HG03460 (cell line): ENCODE results near the gene TRAIP.
"Not testable (repeated sequence)": the region's sequence is repeated elsewhere in the genome, so short reads cannot be mapped to it uniquely, and the experiment has no call there.

Source experiments
- ATAC-seq: cut with Tn5 transposase; IDR thresholded peaks from one replicate; pipeline ENCODE4 v1.9.1; 2021; ENCODE audit not compliant: unreplicated experiment

TRAIP gene, protein sequence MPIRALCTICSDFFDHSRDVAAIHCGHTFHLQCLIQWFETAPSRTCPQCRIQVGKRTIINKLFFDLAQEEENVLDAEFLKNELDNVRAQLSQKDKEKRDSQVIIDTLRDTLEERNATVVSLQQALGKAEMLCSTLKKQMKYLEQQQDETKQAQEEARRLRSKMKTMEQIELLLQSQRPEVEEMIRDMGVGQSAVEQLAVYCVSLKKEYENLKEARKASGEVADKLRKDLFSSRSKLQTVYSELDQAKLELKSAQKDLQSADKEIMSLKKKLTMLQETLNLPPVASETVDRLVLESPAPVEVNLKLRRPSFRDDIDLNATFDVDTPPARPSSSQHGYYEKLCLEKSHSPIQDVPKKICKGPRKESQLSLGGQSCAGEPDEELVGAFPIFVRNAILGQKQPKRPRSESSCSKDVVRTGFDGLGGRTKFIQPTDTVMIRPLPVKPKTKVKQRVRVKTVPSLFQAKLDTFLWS

DNA sequence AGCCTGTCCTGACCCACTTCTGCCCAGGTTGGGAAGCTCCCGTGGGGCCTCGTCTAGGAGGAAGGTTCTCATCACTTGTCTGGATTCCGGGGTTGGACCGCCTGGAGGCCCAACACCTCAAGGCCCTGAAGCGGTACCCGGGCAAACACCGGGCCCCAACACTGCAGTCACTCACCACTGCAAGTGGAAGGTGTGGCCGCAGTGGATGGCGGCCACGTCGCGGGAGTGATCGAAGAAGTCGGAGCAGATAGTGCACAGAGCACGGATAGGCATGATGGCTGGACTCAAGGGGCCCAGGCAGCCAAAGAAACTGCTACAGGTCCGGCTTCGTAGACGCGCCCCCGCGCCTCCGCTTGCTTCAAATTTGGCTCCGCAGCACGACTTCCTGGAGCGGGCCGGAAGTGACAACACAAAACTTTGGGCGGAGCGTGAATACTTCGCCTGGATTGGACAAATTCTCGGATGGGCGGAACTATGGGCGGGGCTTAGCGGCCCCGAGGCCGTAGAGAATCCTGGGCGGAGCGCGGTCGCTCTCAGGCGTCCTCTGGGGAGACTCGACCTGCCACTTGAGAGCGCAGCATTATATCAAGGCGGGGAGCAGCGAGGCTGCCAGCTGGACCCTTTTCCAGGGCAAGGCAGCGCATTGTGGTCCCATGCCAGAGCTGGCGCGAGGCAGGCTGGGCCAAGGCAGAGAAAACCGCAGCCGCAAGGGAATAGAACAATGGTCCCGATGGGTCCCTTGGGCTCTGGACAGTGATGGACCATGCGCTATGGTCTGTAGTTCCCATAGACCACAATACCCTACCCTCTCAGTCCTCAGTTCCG lies at the start of gene TRAIP:
TRAIP (minus strand) TSS at position 384 of the 825 bp plus-strand sequence; CDS start at position 273, 111 bp downstream.
- ATAC-seq = peak; percentile 96

DNA sequence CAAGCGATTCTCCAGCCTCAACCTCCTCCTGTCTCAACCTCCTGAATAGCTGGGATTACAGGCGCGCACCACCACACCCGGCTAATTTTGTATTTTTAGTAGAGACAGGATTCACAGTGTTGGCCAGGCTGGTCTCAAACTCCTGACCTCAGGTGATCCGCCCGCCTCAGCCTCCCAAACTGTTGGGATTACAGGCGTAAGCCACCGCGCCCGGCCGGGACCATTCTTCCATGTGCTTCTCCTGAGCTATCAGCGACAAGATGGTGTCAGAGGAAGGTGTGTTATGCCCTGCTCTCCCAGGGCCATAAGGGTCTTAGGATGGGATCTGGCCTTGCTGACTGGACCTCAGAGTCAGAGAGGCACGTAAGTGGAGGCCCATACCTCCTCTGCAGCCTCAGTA lies 48.1 kb upstream of the TRAIP start:
- not testable (repeated sequence) for ATAC-seq

DNA sequence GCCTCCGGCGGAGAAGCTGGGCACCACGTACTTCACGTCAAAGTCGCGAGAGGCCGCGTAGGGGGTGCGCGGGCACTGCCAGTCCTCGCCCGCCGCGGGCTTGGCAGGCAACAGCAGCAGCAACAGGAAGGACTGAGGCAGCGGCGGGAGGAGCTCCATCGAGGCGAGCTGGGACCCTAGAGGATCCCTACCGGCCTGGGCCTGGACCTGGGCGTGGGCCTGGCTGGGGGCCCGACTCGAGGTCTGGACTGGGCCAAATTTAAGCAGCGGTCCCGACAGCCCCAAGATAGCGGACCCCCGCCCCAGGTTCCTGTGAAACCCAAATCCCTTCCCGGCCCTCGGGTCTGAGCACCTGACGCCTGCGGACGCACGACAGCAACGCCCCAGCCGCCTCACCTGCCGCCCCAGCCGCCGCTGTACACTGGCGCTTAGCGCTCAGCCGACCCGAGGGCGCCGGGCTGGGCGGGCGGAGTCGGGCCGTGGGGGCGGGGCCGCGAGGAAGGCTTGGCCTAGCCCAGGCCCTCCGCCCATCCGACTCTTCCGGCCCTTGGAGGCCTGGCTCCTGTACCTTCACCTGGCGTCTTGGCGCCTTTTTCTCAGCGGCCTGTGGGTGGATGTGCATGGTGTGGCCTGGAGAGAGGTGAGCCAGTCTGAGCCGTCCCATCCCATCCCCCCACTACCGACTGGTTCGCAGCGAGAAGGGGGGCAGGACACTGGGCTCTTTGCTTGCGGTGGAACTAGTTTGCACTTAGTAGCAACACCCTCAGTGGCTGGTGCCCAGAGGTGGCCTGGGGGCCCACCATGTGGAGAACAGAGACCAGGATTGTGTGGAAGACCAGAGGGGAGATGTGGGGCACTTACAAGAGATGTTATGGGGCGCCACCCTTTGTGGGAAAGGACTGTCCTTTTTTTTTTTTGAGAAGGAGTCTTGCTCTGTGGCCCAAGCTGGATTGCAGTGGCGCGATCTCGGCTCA lies 47.4 kb upstream of the TRAIP start, which contains the start of gene MST1R:
MST1R (minus strand) TSS at position 423 of the 974 bp plus-strand sequence; CDS start at position 159, 264 bp downstream.
- peak; percentile 75 for ATAC-seq

DNA sequence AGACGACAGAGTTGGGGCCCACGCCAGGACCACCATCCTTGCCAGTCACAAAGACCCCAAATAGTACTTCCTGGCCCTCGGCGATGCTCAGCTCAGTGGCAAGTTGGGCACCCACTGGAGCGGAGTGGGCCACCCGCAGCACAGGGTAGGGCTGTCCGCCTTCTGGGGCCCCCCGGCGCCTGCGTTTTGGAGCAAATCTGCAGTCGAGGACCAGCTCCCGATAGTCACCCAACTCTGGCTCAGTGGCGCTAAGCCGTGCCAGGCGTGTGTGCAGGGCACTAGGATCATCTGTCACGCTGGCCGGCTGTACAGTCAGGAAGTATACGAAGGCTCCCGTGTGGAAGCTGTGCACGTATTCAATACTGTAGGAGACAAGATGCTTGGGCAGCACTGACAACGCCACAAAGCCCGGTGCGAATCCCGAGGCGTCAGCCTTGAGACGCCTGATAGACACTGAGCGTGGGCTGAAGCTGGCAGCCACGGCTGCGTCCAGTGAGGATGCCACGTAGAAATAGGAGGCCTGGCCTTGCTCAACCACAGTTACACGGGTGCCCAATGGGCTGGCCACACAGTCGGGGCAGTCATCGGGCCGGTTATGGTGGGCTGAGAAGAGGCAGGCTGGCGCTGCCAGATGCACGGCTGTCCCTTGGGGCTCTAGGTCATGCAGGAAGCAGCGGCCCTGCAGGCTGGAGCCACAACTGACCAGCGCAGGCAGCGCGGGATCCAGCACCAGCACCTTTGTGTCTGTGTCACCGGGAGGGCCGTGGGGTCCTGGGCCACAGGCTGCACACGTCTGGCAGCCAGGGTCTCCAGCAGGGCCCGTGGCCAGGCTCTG lies 46.4 kb upstream of the TRAIP start:
- no peak for ATAC-seq

DNA sequence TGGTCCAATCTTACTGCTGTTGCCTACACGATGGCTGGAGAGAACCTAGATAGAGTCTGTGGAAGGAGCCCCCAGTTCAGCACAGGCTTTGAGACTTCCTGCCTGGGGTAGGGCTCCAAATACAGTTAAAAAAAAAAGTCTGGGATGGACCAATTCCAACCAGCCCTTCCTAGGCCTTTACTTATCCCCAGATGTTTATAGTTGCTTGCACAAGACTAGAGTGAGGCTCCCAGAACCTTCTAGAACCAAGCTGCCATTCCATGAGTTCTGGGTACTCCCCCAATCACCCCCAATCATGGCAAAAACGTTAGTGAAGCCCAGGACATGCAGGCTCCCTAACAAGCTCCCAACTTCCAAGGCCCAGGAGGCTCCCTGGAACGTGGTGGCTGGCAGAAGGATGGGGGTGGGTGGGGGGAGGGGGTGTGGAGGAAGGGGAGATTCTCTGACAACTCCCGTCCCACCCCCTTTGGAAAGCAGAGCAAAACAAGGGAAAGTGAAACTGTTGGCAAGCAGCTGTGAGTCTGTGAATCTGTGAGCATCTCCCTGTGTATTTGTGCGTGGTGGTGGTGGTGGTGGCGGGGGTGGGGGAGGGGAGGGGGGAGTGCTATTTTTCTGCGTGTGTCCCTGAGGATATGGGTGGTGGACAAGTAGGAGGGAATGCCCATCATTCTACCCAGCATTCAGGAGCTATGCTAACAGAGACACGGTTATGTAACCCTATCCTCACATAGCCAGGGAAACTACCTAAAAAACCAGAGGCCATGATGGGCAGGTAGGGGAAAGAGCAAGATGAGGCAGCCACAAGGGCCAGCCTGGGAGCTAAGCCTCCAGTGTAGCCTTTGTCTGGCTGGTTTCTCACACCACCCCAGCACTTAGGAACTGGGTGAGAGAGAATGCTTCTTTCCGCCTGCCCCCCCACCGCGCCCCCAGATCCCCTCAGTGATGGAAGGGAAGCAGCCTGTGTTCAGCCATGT lies 45.3 kb upstream of the TRAIP start:
- ATAC-seq = no peak

DNA sequence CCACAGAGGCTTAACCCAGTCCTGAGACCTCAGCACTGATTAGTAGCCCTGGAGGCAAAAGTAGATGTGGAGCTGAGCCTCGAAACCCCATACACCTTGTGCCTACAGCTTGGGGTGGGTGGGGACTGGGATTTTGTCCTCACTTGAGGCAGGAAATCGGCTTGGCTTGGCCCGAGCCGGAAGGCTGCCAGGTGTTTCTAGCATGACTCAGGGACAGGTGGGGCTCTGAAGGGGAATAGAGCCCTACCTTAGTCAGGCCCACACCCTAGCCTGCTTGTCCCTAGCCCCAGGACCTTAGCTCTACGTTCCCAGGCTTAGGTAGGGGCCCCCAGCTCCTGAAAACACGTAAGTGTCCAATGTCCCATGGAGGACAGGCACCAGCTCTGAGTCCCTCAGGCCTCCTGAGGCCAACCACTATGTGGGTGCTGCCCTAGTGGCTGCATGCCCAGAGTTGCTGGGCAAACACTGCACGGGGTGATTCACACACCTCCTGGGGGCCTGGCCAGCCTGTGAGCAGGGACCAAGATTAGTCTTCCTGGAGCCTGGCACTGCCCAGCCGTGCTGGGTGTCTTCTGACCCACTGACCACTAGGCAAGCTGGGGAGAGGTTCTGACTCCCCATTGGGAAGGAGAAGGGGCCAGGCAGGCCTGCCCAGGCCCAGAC lies 44.3 kb upstream of the TRAIP start:
- no peak for ATAC-seq

DNA sequence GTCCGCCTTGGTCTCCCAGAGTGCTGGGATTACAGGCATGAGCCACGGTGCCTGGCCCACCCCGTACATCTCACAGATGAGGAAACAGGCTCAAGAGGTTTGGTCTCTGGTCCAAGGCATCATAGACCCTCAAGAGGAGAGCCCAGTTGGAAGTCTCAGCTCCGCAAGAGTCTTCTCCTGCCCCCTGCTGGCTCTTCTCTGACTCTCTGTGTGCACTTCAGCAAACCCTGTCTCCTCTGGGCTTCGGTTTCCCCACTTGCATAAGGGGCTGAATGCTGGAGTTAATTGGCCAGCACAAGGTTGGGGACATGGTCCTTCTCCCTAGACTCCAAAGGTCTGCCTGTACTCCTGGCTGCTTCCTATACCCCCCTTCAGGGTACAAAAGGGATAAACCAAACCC lies 43.5 kb upstream of the TRAIP start:
- no peak for ATAC-seq

DNA sequence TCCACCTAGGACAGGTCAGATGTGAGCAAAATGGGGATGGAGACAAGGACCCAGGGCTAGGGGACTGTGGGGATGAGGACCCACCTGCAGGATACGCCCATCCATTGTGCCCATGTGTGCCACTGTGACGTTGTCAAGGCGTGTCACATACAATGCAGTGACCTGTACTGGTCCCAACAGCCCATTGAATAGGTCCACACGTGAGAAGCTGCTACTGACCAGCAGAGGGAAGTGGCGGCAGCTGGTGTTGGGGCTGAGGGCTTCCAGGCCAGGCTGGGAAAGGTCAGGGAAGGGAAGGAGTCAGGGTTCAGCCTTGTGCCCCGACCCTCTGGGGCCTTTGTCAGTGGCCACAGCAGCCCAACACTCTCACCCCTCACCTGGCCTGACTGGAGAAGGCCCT lies 42.6 kb upstream of the TRAIP start:
- ATAC-seq = no peak

DNA sequence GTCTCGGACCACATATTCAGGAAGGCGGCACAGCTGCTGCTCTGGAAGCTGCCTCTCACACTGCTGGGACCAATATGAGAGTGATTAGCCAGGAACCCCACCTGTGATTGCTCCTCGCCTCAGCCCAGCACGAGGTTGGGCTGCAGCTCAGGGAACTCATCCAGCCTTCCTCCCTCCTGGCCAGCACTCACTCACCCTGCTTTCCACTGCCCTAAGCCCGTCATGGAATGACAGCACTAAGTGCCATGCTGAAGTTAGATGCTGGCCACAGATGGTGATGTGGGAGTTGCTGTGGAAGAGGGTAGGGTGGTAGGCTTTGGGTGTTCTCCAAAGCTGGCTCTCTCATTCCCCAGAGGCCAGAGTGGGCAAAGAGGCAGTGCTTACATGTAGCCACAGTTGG lies 40.0 kb upstream of the TRAIP start:
- ATAC-seq = no peak

DNA sequence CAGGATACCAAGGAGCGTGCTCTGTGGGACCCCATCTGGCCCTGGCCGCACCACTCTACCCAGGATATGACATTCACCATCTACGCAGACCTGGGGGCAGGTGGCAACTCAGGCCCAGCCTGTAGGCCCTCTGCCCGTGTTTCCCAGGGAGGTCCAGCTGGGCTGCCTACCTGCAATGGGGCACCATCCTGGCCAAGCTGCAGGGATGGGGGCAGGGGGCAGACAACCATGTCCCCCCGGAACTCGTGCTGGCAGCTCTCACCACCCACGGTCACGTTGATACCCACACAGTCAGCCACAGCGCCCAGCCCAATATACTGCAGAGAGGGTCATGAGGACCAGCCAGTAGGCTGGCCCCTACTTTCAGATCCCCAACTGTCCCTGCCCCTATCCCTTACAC lies 39.4 kb upstream of the TRAIP start:
- ATAC-seq = no peak

DNA sequence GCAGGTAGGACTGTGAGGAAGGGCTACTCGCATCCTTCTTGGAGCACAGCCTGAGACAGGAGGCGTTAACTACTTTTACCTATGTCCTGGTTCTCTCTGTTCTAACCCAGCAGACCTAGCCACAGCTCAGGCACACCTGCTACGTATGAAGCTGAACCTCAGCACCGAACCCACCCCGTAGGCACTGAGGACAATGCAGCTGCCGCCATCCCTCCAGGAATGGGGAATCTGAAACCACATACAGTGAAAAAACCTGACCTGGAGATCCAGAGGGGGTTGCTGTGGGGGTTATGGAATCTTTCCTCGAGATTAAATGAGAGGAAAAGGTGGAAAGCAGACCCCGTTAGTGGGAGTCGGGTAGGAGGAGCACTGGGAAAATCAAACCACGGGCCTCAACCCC lies 32.9 kb upstream of the TRAIP start:
- no peak for ATAC-seq

DNA sequence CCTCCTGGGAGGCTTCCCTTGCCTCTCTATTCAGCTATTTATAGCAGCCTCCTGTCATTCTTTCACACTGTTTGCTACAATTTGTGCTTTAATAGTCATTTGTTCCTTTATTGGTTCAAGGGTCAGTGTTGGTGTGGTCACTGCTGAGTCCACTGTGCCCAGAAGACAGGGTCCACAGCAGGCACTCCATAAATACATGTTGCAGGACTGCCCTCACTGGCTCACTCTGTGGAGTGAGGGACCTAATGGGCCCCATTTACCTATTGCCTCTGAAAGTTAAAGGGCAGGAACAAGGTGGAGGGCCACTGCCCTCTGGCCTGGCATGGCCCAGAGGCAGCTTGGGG lies 30.5 kb upstream of the TRAIP start:
- ATAC-seq = no peak

DNA sequence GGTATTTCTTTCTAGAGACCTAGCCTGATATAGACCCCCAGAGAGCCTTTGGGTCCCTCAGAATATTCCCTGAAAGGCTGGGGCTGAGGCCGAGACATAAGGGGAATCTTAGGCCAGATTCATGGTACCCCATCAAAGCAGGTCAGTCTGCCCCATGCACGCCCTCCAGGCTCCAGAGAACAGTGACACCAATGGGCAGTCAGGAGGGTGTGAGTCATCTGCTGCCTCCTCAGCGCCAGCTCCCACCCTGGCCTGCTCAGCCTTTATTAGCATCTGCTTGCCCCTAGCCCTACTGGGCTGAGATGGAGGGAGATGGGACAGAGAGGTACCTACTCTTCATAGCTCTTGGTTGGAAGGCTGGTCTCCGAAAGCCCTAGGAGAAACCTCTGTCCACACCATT lies 27.6 kb upstream of the TRAIP start:
- ATAC-seq = no peak

DNA sequence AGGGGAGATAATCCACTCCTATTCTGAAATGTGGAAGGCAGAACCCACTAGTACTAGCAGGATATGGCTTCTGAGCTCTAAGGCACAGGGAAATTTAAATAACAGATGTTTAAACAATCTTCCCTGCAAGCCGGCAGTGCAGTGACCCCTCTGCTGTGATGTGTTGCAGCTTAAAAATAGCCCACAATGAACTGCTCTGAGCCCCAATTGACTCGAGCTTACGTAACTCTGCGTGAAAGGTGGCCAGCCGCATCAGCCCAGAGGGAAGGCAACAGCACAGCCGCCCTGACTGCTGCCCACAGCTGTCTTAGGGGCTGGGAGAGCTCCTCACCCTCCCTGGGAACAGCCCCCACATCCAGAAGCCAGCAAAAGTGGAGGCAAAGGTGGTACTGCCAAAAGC lies 25.8 kb upstream of the TRAIP start:
- no peak for ATAC-seq

DNA sequence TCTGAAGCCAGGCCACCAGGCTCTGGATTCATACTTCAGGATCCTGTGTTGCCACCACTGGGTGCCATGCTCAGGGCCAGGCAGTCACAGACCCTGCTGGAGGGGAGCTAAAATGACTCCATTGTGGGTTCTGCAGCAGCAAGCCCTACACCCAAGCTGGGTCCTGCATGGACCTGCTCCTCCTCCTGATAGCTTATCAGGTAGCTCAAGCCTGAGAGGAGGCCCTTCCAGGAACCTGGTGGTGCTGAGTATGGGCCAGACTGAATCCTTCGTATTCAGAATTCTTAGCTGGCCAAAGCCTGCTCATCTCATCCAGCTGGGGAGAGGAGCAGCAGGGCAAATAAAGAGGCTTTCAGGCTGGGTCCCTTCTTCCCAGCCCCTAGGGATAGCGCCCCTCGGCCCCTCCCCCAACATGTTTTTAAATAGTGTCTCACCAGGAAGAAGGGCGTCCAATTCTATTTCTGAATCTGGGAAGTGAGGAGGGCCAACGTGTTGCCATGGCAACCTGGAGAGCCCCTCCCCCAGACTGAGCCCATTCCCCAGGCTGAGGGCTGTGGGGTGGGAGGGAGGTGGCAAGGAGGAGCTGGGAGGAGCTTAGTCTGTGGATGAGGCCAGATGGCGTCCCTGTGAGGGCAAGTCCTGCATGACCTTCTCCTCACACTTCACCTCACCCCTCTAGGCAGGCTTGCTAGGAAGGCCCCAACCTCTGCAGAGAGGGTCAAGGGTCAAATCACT lies 24.4 kb upstream of the TRAIP start:
- no peak for ATAC-seq

DNA sequence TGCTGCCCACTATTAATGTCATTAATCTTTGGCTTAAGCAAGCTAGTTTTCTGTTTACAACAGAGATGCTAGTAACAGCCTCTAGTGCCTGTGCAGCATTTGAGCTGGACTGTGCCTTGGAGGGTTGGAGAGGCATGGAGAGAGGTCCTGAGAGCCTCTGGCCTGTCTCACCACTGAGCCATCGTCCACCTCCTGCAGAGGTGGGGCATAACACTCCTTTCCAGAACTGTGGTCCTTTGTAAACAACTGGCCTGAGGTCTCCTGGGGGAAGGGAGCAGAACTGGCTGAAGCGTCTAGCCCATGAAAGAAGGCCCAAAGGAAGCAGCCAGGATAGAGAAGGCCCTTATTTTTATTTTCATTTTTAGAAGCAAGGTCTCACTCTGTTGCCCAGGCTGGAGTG lies 23.4 kb upstream of the TRAIP start:
- no peak for ATAC-seq

DNA sequence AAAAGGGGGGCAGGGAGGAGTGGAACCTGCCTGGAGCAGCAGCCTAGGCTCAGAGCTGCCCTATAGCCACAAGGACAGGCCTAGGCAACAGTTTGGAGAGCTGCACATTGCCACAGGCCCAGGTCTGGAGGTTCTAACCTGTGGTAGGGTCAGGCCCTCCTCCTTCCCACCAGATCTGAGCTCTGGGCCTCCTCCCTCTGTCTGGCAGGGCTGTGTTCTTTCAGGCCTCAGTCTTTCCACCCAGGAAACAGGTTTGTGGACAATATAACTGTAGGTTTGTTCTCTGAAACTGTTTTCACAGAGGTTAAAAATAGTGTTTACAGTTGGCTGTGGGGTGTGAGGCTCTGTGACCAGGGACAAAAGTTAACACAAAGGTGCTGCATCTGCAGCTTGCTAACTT lies 22.3 kb upstream of the TRAIP start:
- no peak for ATAC-seq

DNA sequence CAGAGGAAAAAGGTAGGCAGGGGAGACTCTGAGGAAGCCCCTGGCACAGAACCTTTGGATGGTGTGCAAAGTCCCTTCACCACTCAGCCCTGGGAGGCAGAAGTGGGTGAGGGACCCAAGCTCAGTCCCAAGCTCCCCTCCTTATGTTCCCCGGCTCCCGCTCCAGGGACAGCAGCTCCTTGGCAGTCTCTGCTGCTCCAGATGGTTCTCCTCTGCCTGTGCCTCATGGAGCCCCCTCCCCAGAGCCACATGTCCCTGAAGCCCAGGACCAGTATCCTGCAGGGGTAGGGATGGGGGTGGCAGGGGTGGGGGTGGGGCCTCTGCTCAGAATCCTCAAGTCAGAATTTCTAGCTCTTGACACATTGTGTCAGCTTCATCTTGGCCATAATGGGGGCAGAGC lies 21.4 kb upstream of the TRAIP start:
- ATAC-seq = no peak
